VCaP (cell line): ENCODE measurements around the gene ZNF92.

Experiments
- H3K27ac ChIP-seq: fragments of 450-650 bp; 2 replicates; pipeline ENCODE4 v1.5.1; 2017
- CTCF ChIP-seq: fragments of 450-650 bp; conservative IDR thresholded peaks from 2 replicates; pipeline ENCODE4 v1.5.1; 2017; ENCODE audit warnings: mild to moderate bottlenecking, moderate library complexity

Gene ZNF92

DNA sequence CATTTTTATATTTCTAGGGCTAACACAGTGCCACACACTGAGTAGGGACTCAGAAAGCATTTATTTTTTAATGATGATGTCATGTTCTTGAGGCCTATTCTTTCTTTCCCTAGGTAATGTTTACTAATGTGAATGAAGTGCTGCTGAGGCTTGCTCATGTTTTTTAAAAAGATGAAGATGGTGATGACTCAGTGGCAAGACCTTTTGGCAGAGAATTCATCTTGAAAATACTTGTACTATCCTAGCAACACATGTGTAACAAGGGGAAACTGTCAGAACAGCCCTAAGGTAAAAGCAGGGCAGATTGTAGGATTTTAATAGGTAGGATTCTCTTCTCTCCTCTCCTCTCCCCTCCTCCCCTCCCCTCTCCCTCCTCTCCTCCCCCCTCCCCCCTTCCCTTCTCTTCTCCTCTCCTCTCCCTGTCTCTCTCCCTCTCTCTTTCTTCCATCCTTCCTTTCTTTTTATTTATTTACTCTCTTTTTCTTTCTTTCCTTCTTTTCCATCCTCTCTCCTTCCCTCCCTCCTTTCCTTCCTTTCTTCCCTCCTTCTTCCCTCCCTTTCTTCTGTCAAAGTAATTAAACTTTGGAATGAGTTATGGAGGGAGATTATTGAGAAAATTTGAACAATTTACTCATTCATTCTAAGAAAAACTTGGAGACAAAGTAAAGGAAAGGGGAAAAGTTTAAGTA is 75.3 kb downstream of the ZNF92 start:
- no peak for TF ChIP-seq CTCF
- H3K27ac ChIP-seq, result no peak overlapping the region

GRCh38 chr7:65449505-65449852 is 75.8 kb downstream of the ZNF92 start:
- no peak overlapping the region for H3K27ac ChIP-seq
- no peak for TF ChIP-seq CTCF
